ENCODE data around the gene PTP4A1. TPM values are rescaled to one million over a fixed set of nuclear protein-coding genes. Genes with fewer than 3 reads are reported as not detected.

Gene PTP4A1
- total RNA-seq, 2 donors from 2014 or later, result 182 to 247 TPM

DNA sequence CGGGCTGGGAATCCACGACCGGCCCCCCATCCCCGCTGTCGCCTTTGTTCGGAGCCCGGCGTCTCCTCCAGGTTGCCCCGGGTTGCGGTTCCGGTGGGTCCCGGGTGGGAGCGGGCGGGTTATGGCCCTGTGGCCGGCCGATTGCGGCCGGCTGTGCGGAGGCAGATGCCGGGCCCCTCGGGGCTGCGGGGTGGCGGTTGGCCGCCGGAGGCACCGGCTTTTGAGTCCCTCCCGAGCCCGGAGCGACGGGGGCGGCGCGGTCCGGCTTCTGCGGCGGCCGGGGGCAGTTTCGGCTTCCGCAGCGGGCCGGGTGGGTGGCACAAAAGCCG lies 431 bp downstream of the PTP4A1 start:
- Histone ChIP-seq H3K27me3 (no peaks in the 10 kb centered on the region), H3K9me3 (no peaks in the 10 kb centered on the region), H3K4me1 (no peaks in the 10 kb centered on the region), H3K9ac (ENCODE audit: low read depth in 2 of 2, low read length in 2 of 2) (peak overlapping the region; percentile 95 to 100), H3K27ac (peak overlapping the region; percentile 99), H3K4me3 (peak overlapping the region; percentile 88), H3K36me3 (peaks cover 6% of the 10 kb centered on the region)
- intact Hi-C loops (cut with DNase I), result loop anchor here (10.0 kb wide), 1 partner anchor 218 kb away; no protein-coding TSS in a partner anchor
- DNase-seq, result no peak
- TF ChIP-seq, protein P1, sequence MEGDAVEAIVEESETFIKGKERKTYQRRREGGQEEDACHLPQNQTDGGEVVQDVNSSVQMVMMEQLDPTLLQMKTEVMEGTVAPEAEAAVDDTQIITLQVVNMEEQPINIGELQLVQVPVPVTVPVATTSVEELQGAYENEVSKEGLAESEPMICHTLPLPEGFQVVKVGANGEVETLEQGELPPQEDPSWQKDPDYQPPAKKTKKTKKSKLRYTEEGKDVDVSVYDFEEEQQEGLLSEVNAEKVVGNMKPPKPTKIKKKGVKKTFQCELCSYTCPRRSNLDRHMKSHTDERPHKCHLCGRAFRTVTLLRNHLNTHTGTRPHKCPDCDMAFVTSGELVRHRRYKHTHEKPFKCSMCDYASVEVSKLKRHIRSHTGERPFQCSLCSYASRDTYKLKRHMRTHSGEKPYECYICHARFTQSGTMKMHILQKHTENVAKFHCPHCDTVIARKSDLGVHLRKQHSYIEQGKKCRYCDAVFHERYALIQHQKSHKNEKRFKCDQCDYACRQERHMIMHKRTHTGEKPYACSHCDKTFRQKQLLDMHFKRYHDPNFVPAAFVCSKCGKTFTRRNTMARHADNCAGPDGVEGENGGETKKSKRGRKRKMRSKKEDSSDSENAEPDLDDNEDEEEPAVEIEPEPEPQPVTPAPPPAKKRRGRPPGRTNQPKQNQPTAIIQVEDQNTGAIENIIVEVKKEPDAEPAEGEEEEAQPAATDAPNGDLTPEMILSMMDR (IDR thresholded peaks at IDR 0.05), result no peak

DNA sequence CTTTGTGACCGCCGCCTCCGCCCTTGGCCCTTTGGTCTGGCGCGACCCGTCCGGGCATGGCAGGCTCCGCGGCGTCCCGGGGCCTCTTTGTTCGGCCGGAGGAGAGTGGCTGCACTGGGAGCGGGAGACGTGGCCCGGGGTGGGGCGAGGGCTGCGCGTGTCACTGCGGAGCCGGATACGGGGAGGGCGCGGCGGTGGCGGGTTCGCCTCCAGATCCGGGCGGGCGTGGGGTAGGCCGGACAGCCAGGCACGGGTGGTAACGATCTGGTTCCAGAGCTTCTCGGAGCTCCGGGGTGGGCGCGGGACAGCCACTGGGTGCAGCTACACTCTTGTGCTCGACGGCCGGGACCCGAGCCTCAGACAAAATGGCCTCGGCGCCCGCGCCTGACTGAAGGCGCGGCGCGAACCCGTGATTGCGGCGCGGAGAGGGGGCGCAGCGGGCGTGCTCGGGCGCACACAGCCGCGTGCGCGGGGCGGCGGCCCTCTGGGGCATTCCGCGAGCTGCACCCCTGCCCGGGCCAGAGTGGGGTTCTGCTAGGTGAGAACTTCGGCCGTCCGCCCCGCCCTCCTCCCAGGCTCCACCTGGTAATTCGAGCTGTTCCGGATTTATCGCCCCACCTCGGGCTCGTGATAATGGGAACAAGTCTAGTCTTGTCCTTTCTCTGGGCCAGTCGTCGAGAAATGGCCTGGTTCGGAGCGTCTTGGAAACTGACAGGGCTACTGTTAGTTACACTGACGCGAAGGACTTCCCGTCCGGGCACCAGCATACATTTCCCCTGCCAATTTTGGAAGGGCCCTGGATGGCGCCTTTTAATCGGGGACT lies 1.0 kb downstream of the PTP4A1 start:
- Histone ChIP-seq H3K9ac (ENCODE audit: low read depth in 2 of 2, low read length in 2 of 2) (peak overlapping the region; percentile 95 to 100), H3K27me3 (no peaks in the 10 kb centered on the region), H3K9me3 (no peaks in the 10 kb centered on the region), H3K36me3 (peaks cover 6% of the 10 kb centered on the region), H3K27ac (peak overlapping the region; percentile 99), H3K4me3 (peak overlapping the region; percentile 88), H3K4me1 (no peaks in the 10 kb centered on the region)
- peak; percentile 94 for DNase-seq
- TF ChIP-seq, protein P1 (IDR thresholded peaks at IDR 0.05), result no peak
- intact Hi-C loops (cut with DNase I), result loop anchor here (10.0 kb wide), 1 partner anchor 218 kb away; no protein-coding TSS in a partner anchor

DNA sequence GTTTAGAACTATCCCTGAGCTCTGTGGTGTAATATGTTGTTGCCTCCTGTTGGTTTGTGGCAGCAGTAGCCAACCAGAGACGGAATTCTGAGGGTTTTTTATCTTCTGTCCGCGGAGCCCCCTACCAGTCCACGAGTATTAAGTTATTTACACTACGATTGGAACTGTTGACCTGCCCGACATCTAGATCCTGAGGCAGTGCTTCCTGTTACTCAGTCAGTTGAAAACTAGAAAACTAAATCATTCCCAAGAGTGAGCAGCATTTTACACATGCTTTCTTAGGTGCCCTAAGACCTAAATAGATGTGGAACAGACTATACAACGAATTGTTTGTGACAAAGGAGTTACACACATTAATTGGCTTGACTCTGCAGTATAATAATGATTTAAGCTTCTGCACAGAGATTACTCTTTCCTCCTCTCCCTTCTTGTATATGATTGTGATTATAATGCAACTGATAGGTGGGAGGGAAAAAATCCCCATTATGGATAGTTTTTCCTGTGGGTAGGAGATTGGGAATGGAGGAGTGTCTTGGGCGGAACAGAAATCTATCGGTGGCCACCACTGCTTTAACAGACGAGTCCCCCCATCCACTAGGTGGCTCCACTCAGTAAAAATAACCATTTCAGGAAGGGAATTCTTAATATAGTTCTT lies 1.7 kb downstream of the PTP4A1 start:
- DNase-seq, result peak; percentile 77
- Histone ChIP-seq H3K27me3 (no peaks in the 10 kb centered on the region), H3K4me3 (peak overlapping the region; percentile 88), H3K9ac (ENCODE audit: low read depth in 2 of 2, low read length in 2 of 2) (peak overlapping the region; percentile 95 to 100), H3K36me3 (peaks cover 10% of the 10 kb centered on the region), H3K9me3 (no peaks in the 10 kb centered on the region), H3K4me1 (no peaks in the 10 kb centered on the region), H3K27ac (peak overlapping the region; percentile 99)
- TF ChIP-seq, protein P1 (IDR thresholded peaks at IDR 0.05), result peak; percentile 68
- intact Hi-C loops (cut with DNase I), result loop anchor here (10.0 kb wide), 1 partner anchor 219 kb away; no protein-coding TSS in a partner anchor

DNA sequence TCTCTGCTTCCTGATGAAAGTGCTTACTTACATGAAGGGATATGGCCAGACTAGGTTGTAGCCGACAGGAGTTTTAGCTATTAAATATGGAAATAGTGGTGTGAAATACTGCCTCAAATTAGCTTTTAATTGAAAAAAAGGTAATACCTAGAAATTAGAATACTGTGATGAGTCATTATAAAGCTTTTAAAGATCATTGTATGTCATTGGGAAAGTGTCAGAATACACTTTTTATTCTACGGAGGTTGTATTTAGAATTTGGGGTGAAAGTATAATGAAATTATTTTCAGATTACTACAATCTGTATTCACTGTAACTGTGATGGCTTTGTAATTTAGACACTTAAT lies 2.2 kb downstream of the PTP4A1 start:
- TF ChIP-seq, protein P1 (IDR thresholded peaks at IDR 0.05), result no peak
- Histone ChIP-seq H3K27me3 (no peaks in the 10 kb centered on the region), H3K4me1 (no peaks in the 10 kb centered on the region), H3K36me3 (peaks cover 15% of the 10 kb centered on the region), H3K9ac (ENCODE audit: low read depth in 2 of 2, low read length in 2 of 2) (peak overlapping the region in 1 of 2 donors; percentile 95), H3K9me3 (no peaks in the 10 kb centered on the region), H3K27ac (peak overlapping the region; percentile 99), H3K4me3 (peak overlapping the region; percentile 88)
- intact Hi-C loops (cut with DNase I), result loop anchor here (10.0 kb wide), 1 partner anchor 220 kb away; no protein-coding TSS in a partner anchor
- no peak for DNase-seq

DNA sequence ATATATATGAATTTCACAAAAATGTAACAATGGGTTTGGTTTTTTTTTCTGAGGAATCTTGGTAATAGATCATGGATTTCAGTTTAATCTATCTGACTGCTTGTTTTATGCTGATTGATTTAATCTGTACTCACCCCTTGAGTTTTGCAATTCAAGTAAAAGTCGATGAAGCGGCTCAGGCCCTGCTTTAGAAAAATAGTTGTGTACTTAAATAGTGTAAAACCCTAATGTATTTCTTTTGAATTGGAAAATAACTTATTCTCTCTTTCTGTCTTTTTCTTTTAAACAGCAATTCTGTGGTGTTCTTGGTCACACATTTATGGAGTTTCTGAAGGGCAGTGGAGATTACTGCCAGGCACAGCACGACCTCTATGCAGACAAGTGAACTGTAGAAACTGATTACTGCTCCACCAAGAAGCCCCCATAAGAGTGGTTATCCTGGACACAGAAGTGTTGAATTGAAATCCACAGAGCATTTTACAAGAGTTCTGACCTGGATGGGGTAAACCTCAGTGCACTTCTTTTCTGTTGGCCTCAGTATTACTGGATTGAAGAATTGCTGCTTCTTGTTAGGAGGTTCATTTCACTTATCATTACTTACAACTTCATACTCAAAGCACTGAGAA lies 4.0 kb downstream of the PTP4A1 start:
- DNase-seq, result no peak
- intact Hi-C loops (cut with DNase I), result loop anchor here (10.0 kb wide), 1 partner anchor 221 kb away; no protein-coding TSS in a partner anchor
- no peaks in the 10 kb centered on the region for H3K4me1 ChIP-seq
- H3K9me3 ChIP-seq, result no peaks in the 10 kb centered on the region
- no peak overlapping the region for H3K4me3 ChIP-seq
- H3K27me3 ChIP-seq, result no peaks in the 10 kb centered on the region
- H3K27ac ChIP-seq, result no peak overlapping the region
- H3K36me3 ChIP-seq, result peaks cover 16% of the 10 kb centered on the region
- no peak overlapping the region for H3K9ac ChIP-seq (ENCODE audit: low read depth in 2 of 2, low read length in 2 of 2)
- TF ChIP-seq, protein P1 (IDR thresholded peaks at IDR 0.05), result no peak
